Right ventricle myocardium superior (tissue), 1 donor: ENCODE data around the gene GNAZ. TPM values are rescaled to one million over a fixed set of nuclear protein-coding genes. Genes with fewer than 3 reads are reported as not detected.

Source experiments
- ATAC-seq: fragments of 200-7000 bp; cut with Tn5 transposase; one replicate; pipeline ENCODE4 v1.9.1; 2020; ENCODE audit warnings: mild to moderate bottlenecking; ENCODE audit not compliant: poor library complexity
- DNase-seq: peaks from one replicate; pipeline ENCODE4 v3.0.0-alpha.2; 2020
- intact Hi-C: fragments of 100-400 bp; cut with DNase I; formaldehyde crosslinking; loops from one replicate; pipeline ENCODE4 v1.11.2; 2022
- total RNA-seq: library from RNA; stranded (reverse); fragmentation: NEBNext Ultra II Directional; extraction: Animal tissue kit (Norgen Biotek cat#: 25700); gene quantifications from one replicate; pipeline ENCODE4 v1.2.1, GENCODE V29; 2021
- donor health status: DM: no; HTN: yes; CAD: no; lungs with severe emphysema.

GNAZ gene
- total RNA-seq, 1 donor from 2014 or later, result 3.1 TPM

GRCh38 chr22:23151827-23152226, 81.5 kb downstream of the GNAZ start:
- ATAC-seq (no peak), DNase-seq (no peak)
- intact Hi-C loops, result no loop called here

GRCh38 chr22:23152238-23153114, 82.2 kb downstream of the GNAZ start:
- DNase-seq, result no peak
- intact Hi-C loops, result no loop called here

GRCh38 chr22:23153994-23154393, 83.7 kb downstream of the GNAZ start:
- ATAC-seq (no peak), DNase-seq (no peak)
- intact Hi-C loops, result no loop called here

More at GRCh38 chr22:23152238-23153114, 82.2 kb downstream of the GNAZ start:
- no peak for ATAC-seq

- DNase-seq (no peak), ATAC-seq (no peak)
- intact Hi-C loops, result no loop called here
Measured at GRCh38 chr22:23154461-23154860, 84.1 kb downstream of the GNAZ start.

GRCh38 chr22:23155143-23155542, 84.8 kb downstream of the GNAZ start:
- no peak for ATAC-seq
- DNase-seq, result no peak
- intact Hi-C loops, result no loop called here

GRCh38 chr22:23155831-23156230, 85.5 kb downstream of the GNAZ start:
- ATAC-seq, result no peak
- no peak for DNase-seq
- intact Hi-C loops, result no loop called here

- intact Hi-C loops, result no loop called here
- no peak for ATAC-seq
Measured at GRCh38 chr22:23156286-23156685, 86.0 kb downstream of the GNAZ start.

GRCh38 chr22:23157560-23158515, 87.5 kb downstream of the GNAZ start:
- DNase-seq, result no peak
- intact Hi-C loops, result no loop called here
- no peak for ATAC-seq

More at GRCh38 chr22:23156286-23156685, 86.0 kb downstream of the GNAZ start:
- no peak for DNase-seq

- intact Hi-C loops, result no loop called here
- no peak for ATAC-seq
- no peak for DNase-seq
Measured at GRCh38 chr22:23158516-23159290, 88.4 kb downstream of the GNAZ start.

GRCh38 chr22:23159291-23159630, 88.9 kb downstream of the GNAZ start:
- DNase-seq (no peak), ATAC-seq (no peak)
- intact Hi-C loops, result no loop called here

GRCh38 chr22:23161029-23161428, 90.7 kb downstream of the GNAZ start:
- no peak for DNase-seq
- intact Hi-C loops, result no loop called here

GRCh38 chr22:23161574-23161973, 91.3 kb downstream of the GNAZ start:
- ATAC-seq, result no peak

More at GRCh38 chr22:23161029-23161428, 90.7 kb downstream of the GNAZ start:
- no peak for ATAC-seq

GRCh38 chr22:23163665-23164064, 93.3 kb downstream of the GNAZ start:
- DNase-seq, result peak; percentile 86
- peak; percentile 63 for ATAC-seq
- intact Hi-C loops, result no loop called here

More at GRCh38 chr22:23161574-23161973, 91.3 kb downstream of the GNAZ start:
- intact Hi-C loops, result no loop called here
- no peak for DNase-seq

- intact Hi-C loops, result no loop called here
- DNase-seq (no peak), ATAC-seq (no peak)
Measured at GRCh38 chr22:23164091-23164490, 93.8 kb downstream of the GNAZ start.

- ATAC-seq, result no peak
- DNase-seq, result no peak
- intact Hi-C loops, result no loop called here
Measured at GRCh38 chr22:23166042-23166831, 95.9 kb downstream of the GNAZ start.

- no peak for DNase-seq
- ATAC-seq, result no peak
- intact Hi-C loops, result no loop called here
Measured at GRCh38 chr22:23166841-23167616, 96.7 kb downstream of the GNAZ start.

- ATAC-seq (no peak), DNase-seq (no peak)
- intact Hi-C loops, result no loop called here
Measured at GRCh38 chr22:23168391-23169042, 98.2 kb downstream of the GNAZ start.
